GM13976 (cell line): ENCODE data around the gene HYI.
"Not testable (repeated sequence)": the region's sequence is repeated elsewhere in the genome, so short reads cannot be mapped to it uniquely, and the experiment has no call there.

Source experiments
- DNase-seq: peaks from one replicate; pipeline ENCODE4 v3.0.0; 2012; ENCODE audit warnings: low spot score
- in situ Hi-C: fragments of 300-500 bp; cut with MboI; formaldehyde crosslinking; loops from one replicate; pipeline ENCODE4 v1.12.0; 2022; ENCODE audit warnings: low sequenced_read_pairs, mixed read lengths, inconsistent platforms; ENCODE audit not compliant: unreplicated experiment
- TF ChIP-seq, protein P1 (sequence below): IDR thresholded peaks from 2 replicates; pipeline ENCODE4 v1.5.1; 2012; ENCODE audit warnings: borderline replicate concordance, mild to moderate bottlenecking; ENCODE audit not compliant: insufficient read depth; ENCODE audit errors: extremely low read depth, missing control alignments, control extremely low read depth

The HYI gene

DNA sequence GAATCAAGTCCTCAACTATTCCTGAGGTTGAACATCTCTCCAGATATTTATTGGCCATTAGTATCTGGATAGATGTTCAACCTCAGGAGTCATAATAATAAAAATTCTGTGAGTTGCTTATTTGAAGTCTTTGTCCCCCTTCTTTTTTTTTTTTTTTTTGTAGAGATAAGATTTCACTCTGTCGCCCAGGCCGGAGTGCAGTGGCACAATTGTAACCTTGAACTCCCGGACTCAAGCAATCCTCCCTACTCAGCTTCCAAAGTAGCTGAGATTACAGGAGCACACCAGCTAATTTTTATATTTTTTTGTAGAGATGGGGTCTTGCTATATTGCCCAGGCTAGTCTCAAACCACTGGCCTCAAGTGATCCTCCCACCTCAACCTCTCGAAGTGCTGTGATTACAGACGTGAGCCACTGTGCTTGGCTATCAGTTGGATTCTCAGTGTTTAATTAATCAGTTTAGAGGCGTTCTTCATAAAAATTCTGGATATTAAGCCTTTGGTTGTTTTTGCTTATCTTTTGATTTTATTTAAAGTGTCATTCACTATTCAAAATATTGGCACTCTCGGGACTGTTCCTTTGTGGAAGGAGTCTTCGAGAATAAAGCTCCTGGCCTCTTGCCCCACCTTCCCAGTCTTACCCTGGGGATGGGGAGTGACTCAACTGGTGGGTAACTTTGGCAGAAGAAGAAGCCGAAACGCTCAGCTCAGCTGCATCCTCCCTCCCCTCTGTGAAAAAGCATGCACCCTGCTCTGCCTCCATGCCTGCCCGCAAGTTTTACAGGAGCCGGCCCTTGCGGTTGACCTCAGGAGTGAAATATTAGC lies 11.2 kb upstream of the HYI start:
- DNase-seq, result no peak
- in situ Hi-C loops, result no loop called here
- TF ChIP-seq, protein P1, sequence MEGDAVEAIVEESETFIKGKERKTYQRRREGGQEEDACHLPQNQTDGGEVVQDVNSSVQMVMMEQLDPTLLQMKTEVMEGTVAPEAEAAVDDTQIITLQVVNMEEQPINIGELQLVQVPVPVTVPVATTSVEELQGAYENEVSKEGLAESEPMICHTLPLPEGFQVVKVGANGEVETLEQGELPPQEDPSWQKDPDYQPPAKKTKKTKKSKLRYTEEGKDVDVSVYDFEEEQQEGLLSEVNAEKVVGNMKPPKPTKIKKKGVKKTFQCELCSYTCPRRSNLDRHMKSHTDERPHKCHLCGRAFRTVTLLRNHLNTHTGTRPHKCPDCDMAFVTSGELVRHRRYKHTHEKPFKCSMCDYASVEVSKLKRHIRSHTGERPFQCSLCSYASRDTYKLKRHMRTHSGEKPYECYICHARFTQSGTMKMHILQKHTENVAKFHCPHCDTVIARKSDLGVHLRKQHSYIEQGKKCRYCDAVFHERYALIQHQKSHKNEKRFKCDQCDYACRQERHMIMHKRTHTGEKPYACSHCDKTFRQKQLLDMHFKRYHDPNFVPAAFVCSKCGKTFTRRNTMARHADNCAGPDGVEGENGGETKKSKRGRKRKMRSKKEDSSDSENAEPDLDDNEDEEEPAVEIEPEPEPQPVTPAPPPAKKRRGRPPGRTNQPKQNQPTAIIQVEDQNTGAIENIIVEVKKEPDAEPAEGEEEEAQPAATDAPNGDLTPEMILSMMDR, result no peak

DNA sequence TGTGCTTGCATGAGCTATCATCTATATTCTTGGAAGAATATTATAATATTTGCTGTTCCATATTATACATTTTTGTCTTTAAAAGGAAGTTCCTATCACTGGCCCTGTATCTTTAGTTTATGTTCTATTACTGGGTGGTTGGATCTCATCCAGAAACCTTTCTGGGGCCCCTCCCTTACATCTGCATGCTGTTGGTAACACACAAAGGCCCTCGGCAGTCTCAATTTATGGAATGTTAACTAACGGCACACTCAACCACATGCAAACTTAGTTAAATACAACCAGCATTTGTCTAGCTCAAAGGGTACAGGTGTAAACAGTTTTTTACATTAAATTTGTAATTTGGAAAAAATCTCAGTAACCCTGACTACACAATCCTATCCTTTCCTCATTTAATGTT lies 9.7 kb upstream of the HYI start:
- TF ChIP-seq, protein P1, result no peak
- DNase-seq, result no peak
- in situ Hi-C loops, result no loop called here

DNA sequence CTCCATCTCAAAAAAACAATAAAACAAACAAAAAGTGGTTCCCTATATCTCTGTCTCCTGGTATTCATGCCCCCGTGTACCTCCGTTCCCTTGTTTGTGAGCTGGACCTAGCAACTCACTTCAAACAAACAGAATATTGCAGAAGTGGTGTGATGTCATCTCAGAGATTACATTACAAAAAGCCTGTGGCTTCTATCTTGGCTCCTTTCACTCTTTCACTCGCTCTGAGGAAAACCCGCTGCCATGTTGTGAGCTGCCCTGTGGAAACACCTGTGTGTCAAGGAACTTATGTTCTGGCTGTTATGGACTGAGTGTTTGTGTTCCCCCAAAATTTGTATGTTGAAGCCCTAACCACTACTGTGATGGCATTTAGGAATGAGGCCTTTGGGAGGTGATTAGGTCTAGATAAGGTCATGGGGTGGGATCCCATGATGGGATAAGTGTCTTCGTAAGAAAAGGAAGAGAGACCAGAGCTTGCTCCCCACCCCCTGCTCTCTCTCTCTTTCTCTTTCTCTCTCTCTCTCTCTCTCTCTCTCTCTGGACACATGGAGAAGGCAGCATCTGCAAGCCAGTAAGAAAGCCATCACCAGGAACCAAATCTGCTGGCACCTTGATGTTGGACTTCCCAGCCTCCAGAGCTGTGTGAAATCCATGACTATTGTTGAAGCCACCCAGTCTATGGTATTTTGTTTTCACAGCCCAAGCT lies 7.4 kb upstream of the HYI start:
- in situ Hi-C loops, result no loop called here
- TF ChIP-seq, protein P1, result no peak
- DNase-seq, result no peak

DNA sequence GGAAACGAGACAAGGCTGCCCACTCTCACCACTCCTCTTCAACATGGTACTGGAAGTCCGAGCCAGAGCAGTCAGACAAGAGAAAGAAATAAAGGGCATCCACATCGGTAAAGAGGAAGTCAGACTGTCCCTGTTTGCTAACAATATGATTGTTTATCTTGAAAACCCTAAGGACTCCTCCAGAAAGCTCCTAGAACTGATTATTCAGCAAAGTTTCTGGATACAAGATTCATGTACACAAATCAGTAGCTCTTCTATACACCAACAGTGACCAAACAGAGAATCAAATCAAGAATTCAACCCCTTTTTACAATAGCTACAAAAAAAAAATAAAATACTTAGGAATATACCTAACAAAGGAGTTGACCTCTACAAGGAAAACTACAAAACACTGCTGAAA lies 4.6 kb upstream of the HYI start:
- DNase-seq, in situ Hi-C loops: not testable (repeated sequence)

DNA sequence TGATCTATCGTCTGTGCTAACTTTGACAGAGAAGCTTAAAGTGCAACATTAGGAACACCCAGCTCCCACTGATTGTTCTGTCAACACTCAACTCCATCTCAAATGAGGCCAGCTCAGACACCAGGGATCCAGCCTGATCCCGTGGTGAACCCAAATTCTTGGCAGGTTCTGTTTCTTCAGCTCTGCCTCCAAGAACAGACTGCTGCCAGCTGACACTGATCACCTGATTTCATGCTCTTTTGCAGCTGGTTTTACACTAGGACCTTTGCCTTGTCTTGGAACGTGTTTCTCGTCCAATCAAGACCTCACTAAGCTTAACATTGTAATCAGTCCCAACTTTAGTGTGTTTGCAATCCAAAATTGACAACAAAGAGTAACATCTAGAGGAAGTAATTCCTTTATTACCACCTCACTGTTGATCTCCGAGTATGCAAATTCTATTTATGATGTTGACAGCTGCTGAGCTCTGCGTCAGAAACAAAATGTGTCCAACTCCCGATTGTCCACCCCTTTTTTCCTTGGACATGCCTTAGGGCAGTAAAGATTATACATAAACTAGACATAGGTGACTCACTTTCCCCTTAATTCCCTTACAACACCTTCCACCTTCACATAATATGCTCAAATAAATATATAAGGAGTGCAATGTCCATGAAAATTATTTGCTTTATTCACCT lies 1.6 kb upstream of the HYI start:
- TF ChIP-seq, protein P1, result no peak
- in situ Hi-C loops, result no loop called here
- DNase-seq, result no peak

DNA sequence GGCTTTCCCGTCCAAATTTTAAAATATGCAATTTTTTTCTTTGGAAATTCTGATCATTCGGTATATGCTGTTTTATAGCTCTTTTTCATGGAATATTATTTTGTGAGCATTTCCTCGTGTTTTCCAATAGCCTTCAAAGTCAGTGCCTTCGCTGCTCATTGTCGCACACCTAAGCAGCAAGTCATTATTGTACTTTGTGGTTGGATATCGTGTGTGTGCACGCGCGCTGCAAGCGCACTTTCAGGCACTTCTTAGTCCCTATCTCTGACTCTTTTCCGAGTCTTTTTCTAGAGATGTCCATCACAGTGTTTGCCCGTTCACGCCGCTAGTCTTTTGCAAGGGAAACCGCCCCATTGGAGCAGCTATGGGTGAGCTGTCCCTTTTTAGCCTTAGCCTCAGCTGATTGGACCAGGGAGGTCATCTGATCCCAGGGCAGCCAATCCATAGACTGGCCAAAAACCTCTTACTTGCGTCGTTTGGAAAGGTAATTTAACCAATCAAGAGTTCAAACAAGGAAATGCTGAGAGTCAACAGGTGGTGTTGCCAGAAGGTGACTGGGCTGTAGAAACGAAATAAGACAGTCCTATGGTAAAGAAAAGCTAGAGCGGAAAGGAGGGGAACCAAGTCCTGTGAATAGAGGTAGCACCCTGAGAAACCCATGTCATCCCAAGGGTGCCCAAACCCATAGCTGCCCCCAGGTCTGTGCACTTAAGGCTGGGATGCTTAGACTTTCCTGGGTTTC lies 710 bp upstream of the HYI start:
- peak; percentile 85 for DNase-seq
- in situ Hi-C loops, result no loop called here
- TF ChIP-seq, protein P1, result no peak
